Left ventricle myocardium inferior (tissue), 1 donor: Measurements from ENCODE around the gene STRBP. TPM values are rescaled to one million over a fixed set of nuclear protein-coding genes. Genes with fewer than 3 reads are reported as not detected.

Experiments
- DNase-seq: peaks from one replicate; pipeline ENCODE4 v3.0.0-alpha.2; 2020
- H3K27ac ChIP-seq: fragments of 200-600 bp; replicated peaks from 2 replicates; pipeline ENCODE4 v1.8.0; 2021
- H3K27me3 ChIP-seq: fragments of 200-600 bp; 2 replicates; pipeline ENCODE4 v1.8.0; 2021; ENCODE audit warnings: low read depth
- H3K36me3 ChIP-seq: fragments of 200-600 bp; 2 replicates; pipeline ENCODE4 v1.8.0; 2021
- H3K4me1 ChIP-seq: fragments of 200-600 bp; 2 replicates; pipeline ENCODE4 v1.8.0; 2021
- H3K4me3 ChIP-seq: fragments of 200-600 bp; 2 replicates; pipeline ENCODE4 v1.8.0; 2021; ENCODE audit warnings: mild to moderate bottlenecking, moderate library complexity
- H3K9me3 ChIP-seq: fragments of 200-600 bp; replicated peaks from 2 replicates; pipeline ENCODE4 v1.8.0; 2021
- CTCF ChIP-seq: fragments of 200-600 bp; IDR thresholded peaks from 2 replicates; pipeline ENCODE4 v1.8.0; 2021; ENCODE audit warnings: antibody characterized with exemption, mild to moderate bottlenecking, borderline replicate concordance
- intact Hi-C: fragments of 100-400 bp; cut with micrococcal nuclease; formaldehyde crosslinking; loops from one replicate; pipeline ENCODE4 v1.11.0; 2022
- total RNA-seq: library from RNA; stranded (reverse); fragmentation: NEBNext Ultra II Directional; extraction: Animal tissue kit (Norgen Biotek cat#: 25700); gene quantifications from one replicate; pipeline ENCODE4 v1.2.1, GENCODE V29; 2021
- donor health status: DM: no; HTN: yes; CAD: no; lungs with severe emphysema.

Gene STRBP
- total RNA-seq, 1 donor from 2014 or later: 26.4 TPM

- Histone ChIP-seq H3K27ac (no peak overlapping the region), H3K4me3 (no peak overlapping the region)
- no peak for DNase-seq
Observed at GRCh38 chr9:123311250-123311752, 42.9 kb upstream of the STRBP start.

DNA sequence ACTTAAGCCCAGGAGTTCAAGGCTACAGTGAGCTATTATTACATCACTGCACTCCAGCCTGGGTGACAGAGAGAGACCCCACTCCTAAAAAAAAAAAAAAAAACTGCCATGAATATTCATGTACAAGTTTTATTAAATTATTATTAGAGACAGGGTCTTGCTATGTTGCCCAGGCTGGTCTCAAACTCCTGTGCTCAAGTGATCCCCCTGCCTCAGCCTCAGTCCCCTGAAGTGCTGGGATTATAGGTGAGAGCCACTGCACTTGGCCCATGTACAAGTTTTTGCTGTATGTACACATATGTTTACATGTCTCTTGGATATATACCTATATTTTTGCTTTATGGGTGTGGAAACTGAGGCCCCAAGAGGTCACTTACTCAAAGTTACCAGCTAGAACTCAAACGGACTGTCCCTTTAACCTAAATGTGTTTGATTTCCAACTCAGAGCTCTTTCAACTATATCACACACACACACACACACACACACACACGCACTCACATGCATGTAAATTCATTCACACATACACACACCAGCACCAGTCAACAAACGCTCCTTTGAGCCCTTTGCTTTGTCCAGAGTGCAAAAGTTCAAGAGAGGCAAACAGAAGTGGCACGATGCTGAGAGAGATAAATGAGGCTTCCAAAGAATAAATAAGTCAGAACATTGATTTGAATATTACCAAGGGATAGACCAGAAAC lies 42.3 kb upstream of the STRBP start:
- H3K4me1 ChIP-seq: peaks cover 14% of the 10 kb centered on the region
- no peaks in the 10 kb centered on the region for H3K36me3 ChIP-seq
- no peak for TF ChIP-seq CTCF
- no peaks in the 10 kb centered on the region for H3K9me3 ChIP-seq
- no peak for DNase-seq
- no peak overlapping the region for H3K27ac ChIP-seq
- no peaks in the 10 kb centered on the region for H3K27me3 ChIP-seq
- no peak overlapping the region for H3K4me3 ChIP-seq
- intact Hi-C loops: no loop called here

More at GRCh38 chr9:123311250-123311752, 42.9 kb upstream of the STRBP start:
- H3K27me3 ChIP-seq: no peaks in the 10 kb centered on the region
- peaks cover 10% of the 10 kb centered on the region for H3K4me1 ChIP-seq
- H3K9me3 ChIP-seq: no peaks in the 10 kb centered on the region
- H3K36me3 ChIP-seq: no peaks in the 10 kb centered on the region
- intact Hi-C loops: no loop called here
- no peak for TF ChIP-seq CTCF

GRCh38 chr9:123309611-123310010 lies 41.2 kb upstream of the STRBP start:
- no peaks in the 10 kb centered on the region for H3K27me3 ChIP-seq
- H3K36me3 ChIP-seq: no peaks in the 10 kb centered on the region
- no peak overlapping the region for H3K27ac ChIP-seq
- H3K4me1 ChIP-seq: peaks cover 25% of the 10 kb centered on the region
- no peak for DNase-seq
- TF ChIP-seq CTCF: no peak
- intact Hi-C loops: no loop called here
- H3K9me3 ChIP-seq: no peaks in the 10 kb centered on the region
- no peak overlapping the region for H3K4me3 ChIP-seq

DNA sequence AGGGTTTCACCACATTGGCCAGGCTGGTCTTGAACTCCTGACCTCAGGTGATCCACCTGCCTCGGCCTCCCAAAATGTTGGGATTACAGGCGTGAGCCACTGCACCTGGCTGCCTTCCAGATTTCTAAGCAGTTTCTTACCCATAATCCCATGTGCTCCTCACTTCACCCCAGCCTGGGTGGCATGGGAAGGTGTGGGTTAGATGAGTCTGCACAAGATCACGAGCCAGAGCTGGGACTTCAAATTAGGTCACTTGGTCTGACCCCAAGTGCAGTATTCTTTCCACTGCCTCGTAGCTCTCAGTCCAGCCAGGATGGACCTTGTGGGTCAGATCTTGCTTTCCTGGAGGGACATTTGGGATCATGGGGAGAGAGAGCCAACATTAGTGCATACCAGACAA lies 37.5 kb upstream of the STRBP start:
- Histone ChIP-seq H3K36me3 (no peaks in the 10 kb centered on the region), H3K4me3 (no peak overlapping the region), H3K27ac (no peak overlapping the region), H3K9me3 (no peaks in the 10 kb centered on the region), H3K27me3 (no peaks in the 10 kb centered on the region), H3K4me1 (peaks cover 21% of the 10 kb centered on the region)
- TF ChIP-seq CTCF: no peak
- DNase-seq: no peak
- intact Hi-C loops: no loop called here

DNA sequence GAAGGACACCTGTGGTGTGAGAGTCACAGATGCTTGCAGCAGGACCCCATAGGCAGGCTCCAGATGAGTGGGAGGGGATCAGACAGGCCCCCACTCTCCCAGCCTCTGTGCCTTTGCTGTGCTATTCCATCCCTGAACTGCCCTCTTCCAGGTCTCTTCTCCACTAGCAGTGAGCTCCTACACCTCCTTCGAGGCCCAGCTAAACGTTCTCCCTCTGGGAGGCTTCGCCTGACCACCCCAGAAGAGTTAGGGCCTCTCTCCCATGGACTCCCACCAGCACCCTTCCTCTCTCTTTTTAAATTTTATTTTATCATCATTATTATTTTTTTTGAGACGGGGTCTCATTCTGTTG lies 35.9 kb upstream of the STRBP start:
- DNase-seq: no peak
- intact Hi-C loops: no loop called here
- TF ChIP-seq CTCF: no peak
- Histone ChIP-seq H3K27ac (no peak overlapping the region), H3K9me3 (no peaks in the 10 kb centered on the region), H3K27me3 (no peaks in the 10 kb centered on the region), H3K36me3 (no peaks in the 10 kb centered on the region), H3K4me3 (no peak overlapping the region), H3K4me1 (peaks cover 30% of the 10 kb centered on the region)
